NCI-H1930 (cell line): ENCODE results near the gene SIGLEC8.

Experiments
- DNase-seq, 2 experiments: peaks; one replicate each; lab custom pipeline; 2025; lab: John Stamatoyannopoulos, UW

Gene SIGLEC8

DNA sequence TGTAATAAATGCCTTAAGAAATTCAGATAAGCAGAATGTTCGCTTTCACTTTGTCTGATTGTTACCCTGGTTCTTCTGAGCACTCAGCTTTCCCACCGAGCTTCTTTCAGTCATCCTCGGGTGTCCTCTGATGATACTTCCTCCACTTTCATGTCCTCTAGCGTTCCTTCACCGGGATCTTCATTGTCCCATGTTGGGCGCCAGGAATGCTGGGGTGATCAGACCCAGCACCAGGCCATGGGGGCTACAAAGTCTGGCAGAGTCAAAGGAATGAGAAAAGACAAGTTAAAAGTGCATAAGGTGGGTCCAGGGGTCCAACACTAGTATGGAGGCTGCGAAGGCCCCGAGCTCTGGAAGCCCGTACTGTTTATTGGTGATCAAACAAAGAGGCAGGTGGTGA is 56.1 kb downstream of the SIGLEC8 start:
- DNase-seq: no peak
